GM18508 (cell line): ENCODE results near the gene SPTAN1.
"Not testable (repeated sequence)": the region's sequence is repeated elsewhere in the genome, so short reads cannot be mapped to it uniquely, and the experiment has no call there.

Source experiments
- ATAC-seq: cut with Tn5 transposase; IDR thresholded peaks from one replicate; pipeline ENCODE4 v1.9.1; 2021; ENCODE audit warnings: moderate number of reproducible peaks; ENCODE audit not compliant: insufficient read depth, unreplicated experiment

Gene SPTAN1

GRCh38 chr9:128653908-128654307, 101.5 kb downstream of the SPTAN1 start:
- ATAC-seq: no peak

GRCh38 chr9:128654481-128654880, 102.1 kb downstream of the SPTAN1 start:
- no peak for ATAC-seq

DNA sequence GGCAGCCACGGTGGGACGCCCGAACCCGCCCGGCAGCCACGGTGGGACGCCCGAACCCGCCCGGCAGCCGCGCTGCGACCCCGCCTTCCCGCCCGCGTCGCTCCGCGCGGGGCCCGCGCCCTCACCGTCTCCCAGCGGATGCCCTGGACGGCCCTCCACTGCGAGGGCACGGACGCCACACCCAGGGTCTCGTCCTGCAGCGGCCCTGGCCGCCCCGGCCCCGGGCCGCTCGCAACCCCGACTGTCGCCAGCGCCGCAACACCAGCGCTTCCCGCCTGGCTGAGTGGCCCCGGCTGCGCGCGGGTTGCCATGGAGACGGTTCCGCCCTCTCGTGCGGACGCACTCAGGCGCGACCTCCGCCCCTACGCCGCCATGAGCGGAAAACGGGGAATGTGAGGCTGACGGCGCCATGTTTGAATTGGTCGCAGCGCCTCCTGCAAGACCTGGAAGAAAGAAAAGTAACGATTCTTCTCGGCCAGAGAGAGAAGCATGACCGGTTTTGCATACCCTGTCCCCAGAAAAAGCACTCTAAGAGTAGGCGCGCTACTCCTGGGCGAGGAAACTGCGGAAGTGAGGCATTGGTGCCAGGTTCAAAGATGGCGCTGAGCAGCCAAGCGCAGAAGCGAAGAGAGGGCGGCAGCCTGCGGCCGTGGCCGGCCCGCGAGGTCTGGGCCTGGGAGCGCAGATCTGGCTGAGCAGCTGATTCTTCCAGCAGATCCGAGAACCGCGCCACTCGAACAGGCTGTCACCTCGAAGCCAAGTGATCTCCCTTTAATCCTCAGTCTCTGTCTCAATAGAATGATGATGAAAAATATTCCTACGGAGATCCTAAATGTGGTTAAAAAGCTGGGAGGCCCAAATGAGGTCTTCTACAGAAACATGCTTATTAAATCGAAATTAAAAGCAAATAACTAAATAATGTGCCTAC, 104.3 kb downstream of the SPTAN1 start, which contains the start of gene DYNC2I2:
Gene DYNC2I2 (minus strand): TSS at position 432 of the 928 bp plus-strand sequence. CDS start 121 bp downstream, at position 311.
- ATAC-seq: peak; percentile 51

DNA sequence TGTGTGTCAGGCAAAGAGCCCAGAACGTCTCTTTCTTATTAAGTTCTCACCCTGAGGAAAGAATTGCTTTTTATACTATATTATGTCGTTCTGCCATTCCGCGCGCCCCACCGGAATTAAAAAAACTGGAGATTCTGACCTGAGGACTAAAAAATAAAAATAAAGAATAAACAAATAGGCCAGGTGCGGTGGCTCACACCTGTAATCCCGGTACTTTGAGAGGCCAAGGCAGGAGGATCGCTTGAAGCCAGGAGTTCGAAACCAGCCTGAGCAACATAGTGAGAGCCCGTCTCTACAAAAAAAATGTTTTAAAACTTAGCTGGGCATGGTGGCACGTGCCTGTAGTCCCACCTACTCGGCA, 104.9 kb downstream of the SPTAN1 start:
- ATAC-seq: no peak

DNA sequence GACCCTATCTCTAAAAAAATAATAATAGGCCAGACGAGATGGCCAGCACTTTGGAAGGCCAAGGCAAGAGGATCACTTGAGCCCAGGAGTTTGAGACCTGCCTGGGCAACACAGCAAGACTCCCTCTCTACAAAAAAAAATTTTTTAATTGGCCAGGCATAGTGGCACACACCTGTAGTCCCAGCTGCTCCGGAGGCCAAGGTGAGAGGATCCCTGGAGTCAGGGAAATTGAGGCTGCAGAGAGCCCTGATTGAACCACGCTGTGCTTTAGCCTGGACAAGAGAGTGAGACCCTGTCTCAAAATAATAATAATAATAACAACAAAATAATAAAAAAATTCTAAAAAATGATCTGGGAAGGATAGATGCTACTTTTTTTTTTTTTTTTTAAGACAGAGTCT, 105.4 kb downstream of the SPTAN1 start:
- ATAC-seq: no peak

DNA sequence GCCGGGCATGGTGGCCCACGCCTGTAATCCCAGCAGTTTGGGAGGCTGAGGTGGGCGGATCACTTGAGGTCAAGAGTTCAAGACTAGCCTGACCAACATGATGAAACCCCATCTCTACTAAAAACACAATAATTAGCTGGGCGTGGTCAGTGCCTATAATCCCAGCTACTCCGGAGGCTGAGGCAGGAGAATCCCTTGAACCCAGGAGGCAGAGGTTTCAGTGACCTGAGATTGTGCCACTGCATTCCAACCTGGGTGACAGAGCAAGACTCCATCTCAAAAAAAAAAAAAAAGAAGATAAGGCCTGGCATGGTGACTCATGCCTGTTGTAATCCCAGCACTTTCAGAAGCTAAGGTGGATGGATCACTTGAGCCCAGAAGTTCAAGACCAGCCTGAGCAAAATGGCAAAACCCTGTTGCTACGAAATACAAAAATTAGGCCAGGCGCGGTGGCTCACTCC, 114.1 kb downstream of the SPTAN1 start:
- ATAC-seq: not testable (repeated sequence)

DNA sequence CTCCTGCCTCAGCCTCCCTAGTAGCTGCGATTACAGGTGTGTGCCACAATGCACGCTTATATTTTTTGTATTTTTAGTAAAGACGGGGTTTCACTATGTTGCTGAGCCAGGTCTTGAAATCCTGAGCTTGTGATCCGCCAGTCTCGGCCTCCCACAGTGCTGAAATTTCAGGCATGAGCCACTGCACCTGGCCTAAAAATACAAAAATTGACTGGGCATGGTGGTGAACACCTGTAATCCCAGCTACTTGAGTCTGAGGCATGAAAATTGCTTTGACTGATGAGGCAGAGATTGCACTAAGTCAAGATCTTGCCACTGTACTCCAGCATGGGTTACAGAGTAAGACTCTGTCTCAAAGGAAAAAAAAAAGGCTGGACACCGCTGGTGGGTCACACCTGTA, 117.4 kb downstream of the SPTAN1 start:
- no peak for ATAC-seq

DNA sequence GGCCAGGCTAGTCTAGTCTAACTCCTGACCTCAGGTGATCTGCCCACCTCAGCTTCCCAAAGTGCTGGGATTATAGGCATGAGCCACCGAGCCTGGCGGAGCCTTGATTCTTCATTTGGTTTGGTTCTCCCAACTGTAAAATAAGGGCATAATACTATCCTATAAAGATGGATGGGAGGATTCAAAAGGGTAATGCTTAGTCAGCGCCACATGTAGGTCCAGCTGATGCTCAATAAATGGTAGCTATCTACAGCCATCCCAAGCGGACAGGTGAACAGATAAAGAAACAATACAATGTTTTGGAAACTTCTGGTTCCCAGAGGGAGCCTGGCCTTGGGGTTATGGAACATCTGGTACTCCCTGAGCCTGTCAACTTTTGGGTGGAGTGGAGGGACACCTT, 123.0 kb downstream of the SPTAN1 start:
- no peak for ATAC-seq

DNA sequence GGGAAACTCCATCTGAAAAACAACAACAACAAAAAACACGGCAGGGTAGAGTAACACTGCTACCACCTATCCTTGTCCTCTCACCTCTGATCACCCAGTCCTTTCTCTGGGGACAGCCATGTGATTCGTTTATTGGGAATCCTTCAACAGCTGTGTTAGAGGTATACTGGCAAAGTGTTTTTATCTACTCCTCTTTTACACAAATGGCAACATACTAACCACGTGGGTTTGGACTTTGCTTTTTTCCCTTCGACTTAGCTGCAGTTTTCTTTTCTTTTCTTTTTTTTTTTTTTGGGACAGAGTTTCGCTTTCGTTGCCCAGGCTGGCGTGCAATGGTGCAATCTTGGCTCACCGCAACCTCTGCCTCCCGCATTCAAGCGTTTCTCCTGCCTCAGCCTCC, 125.4 kb downstream of the SPTAN1 start:
- no peak for ATAC-seq
